Uterus (tissue), 2 donors: Measurements from ENCODE around the gene FAM171A2.

ENCODE experiments used
- CTCF ChIP-seq, 4 experiments: fragments of 200-600 bp in 2 of 4; fragments of 450-650 bp in 2 of 4; sonication (generic) in 2 of 4; IDR thresholded peaks; one replicate each; pipeline ENCODE4 v1.5.1; 2016 to 2019; ENCODE audit warnings: antibody characterized with exemption in 4 of 4, mild to moderate bottlenecking in 2 of 4, moderate library complexity in 1 of 4
- POLR2A ChIP-seq, 2 donors: fragments of 450-650 bp; IDR thresholded peaks; one replicate each; pipeline ENCODE4 v1.6.1; 2016; ENCODE audit warnings: antibody characterized with exemption in 2 of 2, mild to moderate bottlenecking in 1 of 2, moderate library complexity in 1 of 2

GRCh38 chr17:44318077-44318892, 45.4 kb downstream of the FAM171A2 start:
- no peak for TF ChIP-seq POLR2A (IDR thresholded peaks at IDR 0.05)
- no peak for TF ChIP-seq CTCF (IDR thresholded peaks at IDR 0.05)
